ENCODE results near the gene GRM5. TPM values are rescaled to one million over a fixed set of nuclear protein-coding genes. Genes with fewer than 3 reads are reported as not detected.
"Not testable (repeated sequence)": the region's sequence is repeated elsewhere in the genome, so short reads cannot be mapped to it uniquely, and the experiment has no call there.

GRM5 gene
- total RNA-seq, 4 donors from 2014 or later, result not detected

GRCh38 chr11:89016214-89016613 lies 49.6 kb downstream of the GRM5 start:
- Histone ChIP-seq H3K27ac (no peak overlapping the region), H3K9me3 (no peaks in the 10 kb centered on the region), H3K27me3 (no peaks in the 10 kb centered on the region), H3K36me3 (no peaks in the 10 kb centered on the region), H3K4me3 (no peak overlapping the region), H3K4me1 (no peaks in the 10 kb centered on the region)
- TF ChIP-seq POLR2A (IDR thresholded peaks at IDR 0.05) (no peak), POLR2AphosphoS5 (IDR thresholded peaks at IDR 0.05) (no peak), CTCF (IDR thresholded peaks at IDR 0.05) (no peak), EP300 (IDR thresholded peaks at IDR 0.05) (no peak)
- ATAC-seq, result no peak

GRCh38 chr11:89015614-89016013 lies 50.2 kb downstream of the GRM5 start:
- Histone ChIP-seq H3K4me1 (no peaks in the 10 kb centered on the region), H3K27me3 (no peaks in the 10 kb centered on the region), H3K36me3 (no peaks in the 10 kb centered on the region), H3K4me3 (no peak overlapping the region), H3K9me3 (no peaks in the 10 kb centered on the region), H3K27ac (no peak overlapping the region)
- 0 to 14% methylated on average over 1 of the region's 1 CpG for WGBS, 2 donors (ENCODE audit: low coverage in 1 of 2)
- TF ChIP-seq EP300 (IDR thresholded peaks at IDR 0.05) (no peak), POLR2A (IDR thresholded peaks at IDR 0.05) (no peak), POLR2AphosphoS5 (IDR thresholded peaks at IDR 0.05) (no peak)
- no peak for ATAC-seq

GRCh38 chr11:89000852-89001251 lies 64.9 kb downstream of the GRM5 start:
- ATAC-seq, H3K27ac ChIP-seq, H3K4me3 ChIP-seq, H3K36me3 ChIP-seq, H3K9me3 ChIP-seq, H3K27me3 ChIP-seq: not testable (repeated sequence)
- H3K4me1 ChIP-seq, result peaks cover 0 to 18% (median 0%) of the 10 kb centered on the region in 3 donors

- no peak for TF ChIP-seq CTCF (IDR thresholded peaks at IDR 0.05)
- TF ChIP-seq POLR2A (IDR thresholded peaks at IDR 0.05), result no peak
- TF ChIP-seq EP300 (IDR thresholded peaks at IDR 0.05), result no peak
- no peak overlapping the region for H3K4me3 ChIP-seq
- no peaks in the 10 kb centered on the region for H3K36me3 ChIP-seq
- no peak overlapping the region for H3K27ac ChIP-seq
- H3K27me3 ChIP-seq, result no peaks in the 10 kb centered on the region
- H3K9me3 ChIP-seq, result no peaks in the 10 kb centered on the region
- no peaks in the 10 kb centered on the region for H3K4me1 ChIP-seq
- 53% methylated on average over 2 of the region's 2 CpGs for WGBS, 2 donors (ENCODE audit: low coverage in 1 of 2)
- no peak for ATAC-seq
Observed at GRCh38 chr11:88979641-88980040, 86.1 kb downstream of the GRM5 start.

- H3K4me1 ChIP-seq, ATAC-seq, H3K27ac ChIP-seq, H3K27me3 ChIP-seq, H3K4me3 ChIP-seq, H3K9me3 ChIP-seq, H3K36me3 ChIP-seq: not testable (repeated sequence)
- WGBS, 2 donors (ENCODE audit: low coverage in 1 of 2), result 43 to 52% methylated on average over 3 of the region's 3 CpGs
Observed at GRCh38 chr11:88978992-88979391, 86.8 kb downstream of the GRM5 start.

GRCh38 chr11:88975441-88975840 lies 90.3 kb downstream of the GRM5 start:
- H3K27ac ChIP-seq, ATAC-seq, H3K27me3 ChIP-seq, H3K4me1 ChIP-seq, H3K9me3 ChIP-seq, H3K36me3 ChIP-seq, H3K4me3 ChIP-seq: not testable (repeated sequence)

GRCh38 chr11:88972210-88972609 lies 93.6 kb downstream of the GRM5 start:
- no peak overlapping the region for H3K4me3 ChIP-seq
- no peak for ATAC-seq
- TF ChIP-seq POLR2AphosphoS5 (IDR thresholded peaks at IDR 0.05) (no peak), POLR2A (IDR thresholded peaks at IDR 0.05) (no peak), CTCF (IDR thresholded peaks at IDR 0.05) (no peak), EP300 (IDR thresholded peaks at IDR 0.05) (no peak)
- no peak overlapping the region for H3K27ac ChIP-seq
- no peaks in the 10 kb centered on the region for H3K9me3 ChIP-seq
- H3K27me3 ChIP-seq, result no peaks in the 10 kb centered on the region
- H3K4me1 ChIP-seq, result no peaks in the 10 kb centered on the region
- no peaks in the 10 kb centered on the region for H3K36me3 ChIP-seq

GRCh38 chr11:88961621-88962020 lies 104.2 kb downstream of the GRM5 start:
- not testable (repeated sequence) for ATAC-seq
- 83 to 92% methylated on average over 2 of the region's 2 CpGs for WGBS, 2 donors (ENCODE audit: low coverage in 1 of 2)

GRCh38 chr11:88959857-88960256 lies 105.9 kb downstream of the GRM5 start:
- H3K4me3 ChIP-seq, H3K36me3 ChIP-seq, H3K4me1 ChIP-seq, H3K27ac ChIP-seq, H3K27me3 ChIP-seq, H3K9me3 ChIP-seq, ATAC-seq: not testable (repeated sequence)
- WGBS, 2 donors (ENCODE audit: low coverage in 1 of 2), result 0 to 23% methylated on average over 3 of the region's 3 CpGs

More at GRCh38 chr11:88961621-88962020, 104.2 kb downstream of the GRM5 start:
- H3K36me3 ChIP-seq, H3K27me3 ChIP-seq, H3K27ac ChIP-seq, H3K4me1 ChIP-seq, H3K4me3 ChIP-seq, H3K9me3 ChIP-seq: not testable (repeated sequence)
